ENCODE data around the gene CCDC169.

The CCDC169 gene

GRCh38 chr13:36313047-36313969, 15.7 kb upstream of the CCDC169 start:
- Histone ChIP-seq H3K9me3 (ENCODE audit: control insufficient read depth, insufficient read depth, low read depth, low read length) (no peaks in the 10 kb centered on the region), H3K27ac (ENCODE audit: extremely low read depth, low read depth, low read length) (no peak overlapping the region), H3K4me3 (ENCODE audit: low read depth, low read length) (no peak overlapping the region), H3K36me3 (ENCODE audit: control insufficient read depth in 2 of 2, insufficient read depth in 1 of 2, low read length in 2 of 2) (peaks cover 5 to 57% of the 10 kb centered on the region in 2 experiments), H3K4me1 (ENCODE audit: control insufficient read depth, insufficient read depth, low read length) (no peaks in the 10 kb centered on the region)
- ChIA-PET POLR2A (no interaction called here), CTCF (interaction anchor here (1.1 kb wide), 1 partner anchor 107 kb away, joined by 3 read pairs; no protein-coding TSS in a partner anchor)
- TF ChIP-seq PATZ1 (tag by site-specific recombination; IDR thresholded peaks at IDR 0.05) (no peak), ZXDB (tag by site-specific recombination; IDR thresholded peaks at IDR 0.05) (no peak), SP7 (tag by site-specific recombination; IDR thresholded peaks at IDR 0.05) (no peak), ZNF843 (tag by site-specific recombination; IDR thresholded peaks at IDR 0.05) (no peak), ZNF121 (tag by site-specific recombination; IDR thresholded peaks at IDR 0.05) (no peak), ZNF548 (tag by site-specific recombination; IDR thresholded peaks at IDR 0.05) (no peak), ZNF157 (tag by site-specific recombination; IDR thresholded peaks at IDR 0.05) (no peak), ZNF777 (tag by site-specific recombination; IDR thresholded peaks at IDR 0.05; ENCODE audit: borderline replicate concordance) (no peak), ZNF274 (IDR thresholded peaks at IDR 0.05; ENCODE audit: low read length) (no peak), ZNF274 (tag by site-specific recombination; IDR thresholded peaks at IDR 0.05; ENCODE audit: borderline replicate concordance) (no peak), PRDM4 (tag by site-specific recombination; IDR thresholded peaks at IDR 0.05) (no peak), ZBTB26 (tag by site-specific recombination; optimal IDR thresholded peaks at IDR 0.05) (no peak), INSM2 (tag by site-specific recombination; IDR thresholded peaks at IDR 0.05) (no peak), ZNF513 (tag by site-specific recombination; IDR thresholded peaks at IDR 0.05) (no peak), TSHZ1 (tag by site-specific recombination; IDR thresholded peaks at IDR 0.05; ENCODE audit: borderline replicate concordance) (no peak), ZNF449 (tag by site-specific recombination; IDR thresholded peaks at IDR 0.05) (no peak), ZSCAN18 (tag by site-specific recombination; IDR thresholded peaks at IDR 0.05) (no peak), ZBTB7A (tag by site-specific recombination; IDR thresholded peaks at IDR 0.05; ENCODE audit: low read depth) (no peak)
